OCI-LY1 (cell line): ENCODE data around the gene SLC4A5.

ENCODE experiments used
- CTCF ChIP-seq: fragments of 200-600 bp; sonication (generic), shearing (Covaris generic); IDR thresholded peaks from 2 replicates; pipeline ENCODE4 v1.5.1; 2017; ENCODE audit warnings: mild to moderate bottlenecking, antibody characterized with exemption, low read length, moderate library complexity, mixed read lengths
- EZH2 ChIP-seq: fragments of 200-600 bp; sonication (generic), shearing (Covaris generic); IDR thresholded peaks from 2 replicates; pipeline ENCODE4 v1.8.0; 2017; ENCODE audit warnings: borderline replicate concordance, mixed run types, mild to moderate bottlenecking, antibody characterized with exemption, low read length, moderate library complexity, mixed read lengths

- no peak for TF ChIP-seq CTCF
- no peak for TF ChIP-seq EZH2
Observed at GRCh38 chr2:74368499-74368898, 25.3 kb upstream of the SLC4A5 start.
